KOPT-K1 (cell line): Measurements from ENCODE around the gene KCTD16.

Experiments
- H3K27ac ChIP-seq: fragments of 200-600 bp; sonication (generic); 2 replicates; pipeline ENCODE4 v1.5.1; 2016; ENCODE audit warnings: antibody characterized with exemption, mild to moderate bottlenecking, low read depth, low read length; ENCODE audit not compliant: poor library complexity, severe bottlenecking
- H3K36me3 ChIP-seq: fragments of 200-600 bp; sonication (generic); 2 replicates; pipeline ENCODE4 v1.5.1; 2017; ENCODE audit warnings: antibody characterized with exemption, mild to moderate bottlenecking, low read length, moderate library complexity; ENCODE audit not compliant: insufficient read depth
- H3K9me3 ChIP-seq: fragments of 200-600 bp; sonication (generic); 2 replicates; pipeline ENCODE4 v1.5.1; 2017; ENCODE audit warnings: antibody characterized with exemption, low read length, mild to moderate bottlenecking; ENCODE audit not compliant: insufficient read depth, poor library complexity, severe bottlenecking

Gene KCTD16

DNA sequence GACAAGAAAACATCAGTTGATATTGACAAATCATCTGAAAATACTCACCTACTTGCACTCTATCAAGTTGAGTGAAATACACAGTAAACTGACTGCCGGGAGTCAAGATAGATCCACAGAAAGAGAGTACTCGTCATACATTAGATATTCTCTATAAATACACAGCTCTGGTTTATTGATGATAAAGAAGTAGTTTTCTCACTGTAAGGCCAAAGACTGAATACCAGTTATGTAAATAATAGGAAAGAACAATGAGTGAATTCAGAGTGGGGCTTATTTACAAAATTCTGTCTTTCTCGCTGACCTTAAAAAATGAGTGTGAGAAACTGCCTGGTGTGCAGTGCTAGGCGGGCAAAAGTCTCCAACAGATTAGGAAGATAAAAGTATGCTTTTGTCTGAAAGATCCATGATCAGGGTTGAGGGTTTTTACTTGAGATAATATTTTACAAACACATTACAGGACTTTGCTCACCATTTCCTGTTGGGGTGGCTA, 341.0 kb downstream of the KCTD16 start:
- Histone ChIP-seq H3K27ac (no peak overlapping the region), H3K9me3 (no peaks in the 10 kb centered on the region), H3K36me3 (no peaks in the 10 kb centered on the region)

DNA sequence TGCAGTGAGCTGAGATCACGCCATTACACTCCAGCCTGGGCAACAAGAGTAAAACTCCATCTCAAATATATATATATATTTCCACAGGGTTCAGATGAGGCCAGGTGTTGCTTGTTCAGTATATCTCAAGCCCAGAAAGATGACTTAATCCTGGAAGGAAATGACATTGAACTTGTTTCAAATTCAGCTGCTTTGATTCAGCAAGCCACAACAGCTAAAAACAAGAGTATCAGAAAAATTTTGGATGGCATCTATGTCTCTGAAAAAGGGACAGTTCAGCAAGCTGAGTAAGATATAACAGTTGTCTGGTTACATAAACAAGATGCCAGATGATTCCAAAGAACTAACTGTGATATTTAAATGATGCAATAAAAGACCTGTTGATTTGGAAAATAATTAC, 352.0 kb downstream of the KCTD16 start:
- no peak overlapping the region for H3K27ac ChIP-seq
- H3K36me3 ChIP-seq = no peaks in the 10 kb centered on the region
- H3K9me3 ChIP-seq = no peaks in the 10 kb centered on the region

DNA sequence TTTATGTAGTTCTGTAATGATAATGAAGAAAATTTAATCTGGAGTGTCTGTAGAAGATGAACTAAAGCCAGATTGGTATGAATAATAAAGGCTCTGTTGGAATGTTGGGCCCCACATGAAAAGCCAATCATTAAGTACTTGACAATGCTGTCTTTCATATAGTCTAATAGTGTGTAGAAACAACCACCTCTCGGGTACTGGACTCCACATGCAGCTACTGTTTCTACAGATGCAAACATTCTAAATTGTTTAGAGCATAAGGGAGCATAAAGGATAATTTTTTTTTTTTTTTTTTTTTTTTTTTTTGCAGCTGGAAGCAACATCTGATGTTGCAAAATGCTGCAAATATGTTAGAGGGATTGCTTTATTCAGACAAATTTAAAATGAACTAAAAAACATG, 354.3 kb downstream of the KCTD16 start:
- H3K9me3 ChIP-seq = no peaks in the 10 kb centered on the region

DNA sequence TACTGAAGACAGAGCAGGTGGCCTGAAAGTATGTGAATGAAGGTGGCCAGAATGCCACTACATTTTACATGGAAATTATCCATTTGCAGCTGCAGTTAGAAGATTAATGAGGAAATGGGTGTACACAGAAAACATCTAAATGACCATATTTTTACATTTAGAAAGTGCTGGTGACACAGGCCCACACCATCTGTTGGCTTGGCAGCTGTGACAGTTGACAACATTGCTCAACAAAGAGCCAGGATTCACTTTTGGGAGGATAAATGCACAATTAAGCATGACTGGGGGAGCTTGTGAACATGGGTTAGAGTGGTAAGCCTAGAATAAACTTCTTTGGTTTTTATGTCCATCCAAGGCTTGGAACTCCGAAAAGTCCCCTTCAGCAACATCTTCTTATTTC, 360.5 kb downstream of the KCTD16 start:
- Histone ChIP-seq H3K9me3 (no peaks in the 10 kb centered on the region), H3K36me3 (no peaks in the 10 kb centered on the region), H3K27ac (no peak overlapping the region)

More for the DNA sequence above, 354.3 kb downstream of the KCTD16 start:
- no peaks in the 10 kb centered on the region for H3K36me3 ChIP-seq
- H3K27ac ChIP-seq = no peak overlapping the region
